ENCODE results near the gene AGAP3. TPM values are rescaled to one million over a fixed set of nuclear protein-coding genes. Genes with fewer than 3 reads are reported as not detected.

The AGAP3 gene
- total RNA-seq, 1 donor from 2014 or later = 152 TPM

GRCh38 chr7:151179946-151180345 lies 93.7 kb downstream of the AGAP3 start:
- DNase-seq (no peak), ATAC-seq (no peak)
- Histone ChIP-seq H3K27me3 (peaks cover 19% of the 10 kb centered on the region), H3K9me3 (no peaks in the 10 kb centered on the region), H3K36me3 (no peaks in the 10 kb centered on the region), H3K4me1 (no peaks in the 10 kb centered on the region), H3K27ac (no peak overlapping the region), H3K4me3 (no peak overlapping the region)
- intact Hi-C loops (cut with DNase I) = no loop called here
- TF ChIP-seq, protein P1, sequence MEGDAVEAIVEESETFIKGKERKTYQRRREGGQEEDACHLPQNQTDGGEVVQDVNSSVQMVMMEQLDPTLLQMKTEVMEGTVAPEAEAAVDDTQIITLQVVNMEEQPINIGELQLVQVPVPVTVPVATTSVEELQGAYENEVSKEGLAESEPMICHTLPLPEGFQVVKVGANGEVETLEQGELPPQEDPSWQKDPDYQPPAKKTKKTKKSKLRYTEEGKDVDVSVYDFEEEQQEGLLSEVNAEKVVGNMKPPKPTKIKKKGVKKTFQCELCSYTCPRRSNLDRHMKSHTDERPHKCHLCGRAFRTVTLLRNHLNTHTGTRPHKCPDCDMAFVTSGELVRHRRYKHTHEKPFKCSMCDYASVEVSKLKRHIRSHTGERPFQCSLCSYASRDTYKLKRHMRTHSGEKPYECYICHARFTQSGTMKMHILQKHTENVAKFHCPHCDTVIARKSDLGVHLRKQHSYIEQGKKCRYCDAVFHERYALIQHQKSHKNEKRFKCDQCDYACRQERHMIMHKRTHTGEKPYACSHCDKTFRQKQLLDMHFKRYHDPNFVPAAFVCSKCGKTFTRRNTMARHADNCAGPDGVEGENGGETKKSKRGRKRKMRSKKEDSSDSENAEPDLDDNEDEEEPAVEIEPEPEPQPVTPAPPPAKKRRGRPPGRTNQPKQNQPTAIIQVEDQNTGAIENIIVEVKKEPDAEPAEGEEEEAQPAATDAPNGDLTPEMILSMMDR (IDR thresholded peaks at IDR 0.05) = no peak

DNA sequence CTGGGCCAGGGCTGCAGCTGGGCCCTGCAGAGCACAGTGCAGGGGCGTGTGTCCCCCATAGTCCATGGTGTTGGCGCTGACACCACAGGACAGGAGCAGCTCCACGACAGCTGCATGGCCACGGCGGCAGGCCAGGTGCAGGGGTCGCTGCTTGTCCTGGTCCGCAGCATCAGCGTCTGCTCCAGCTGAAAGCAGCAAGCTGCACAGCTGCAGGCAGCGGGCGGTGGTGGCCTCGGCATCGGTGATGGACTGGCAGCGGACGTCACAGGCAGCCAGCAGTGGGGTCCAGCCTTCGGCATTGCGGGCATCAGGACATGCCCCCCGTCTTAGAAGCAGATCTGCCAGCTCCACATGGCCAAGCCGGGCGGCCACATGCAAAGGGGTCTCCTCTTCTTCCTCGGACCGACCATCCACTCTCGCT lies 94.7 kb downstream of the AGAP3 start:
- ATAC-seq = no peak
- intact Hi-C loops (cut with DNase I) = no loop called here
- TF ChIP-seq, protein P1 (IDR thresholded peaks at IDR 0.05) = no peak
- Histone ChIP-seq H3K4me3 (no peak overlapping the region), H3K36me3 (no peaks in the 10 kb centered on the region), H3K27ac (no peak overlapping the region), H3K27me3 (peaks cover 10% of the 10 kb centered on the region), H3K4me1 (no peaks in the 10 kb centered on the region), H3K9me3 (no peaks in the 10 kb centered on the region)
- DNase-seq = peak; percentile 57

GRCh38 chr7:151185762-151186639 lies 99.7 kb downstream of the AGAP3 start:
- intact Hi-C loops (cut with DNase I) = no loop called here
- Histone ChIP-seq H3K27ac (no peak overlapping the region), H3K27me3 (no peaks in the 10 kb centered on the region), H3K9me3 (no peaks in the 10 kb centered on the region), H3K4me3 (no peak overlapping the region), H3K4me1 (no peaks in the 10 kb centered on the region), H3K36me3 (no peaks in the 10 kb centered on the region)
- DNase-seq = peak; percentile 51
- TF ChIP-seq, protein P1 (IDR thresholded peaks at IDR 0.05) = no peak
- peak; percentile 6 for ATAC-seq

GRCh38 chr7:151186640-151187408 lies 100.5 kb downstream of the AGAP3 start, which contains the start of gene ASB10:
TSS of gene ASB10 (minus strand) at chr7:151187250. CDS start at chr7:151187130, 120 bp downstream.
- DNase-seq (peak; percentile 51), ATAC-seq (no peak)
- Histone ChIP-seq H3K27me3 (no peaks in the 10 kb centered on the region), H3K4me3 (no peak within 1 kb of the TSS), H3K9me3 (no peaks in the 10 kb centered on the region), H3K36me3 (no peaks in the 10 kb centered on the region), H3K4me1 (no peaks in the 10 kb centered on the region), H3K27ac (no peak within 1 kb of the TSS)
- TF ChIP-seq, protein P1 (IDR thresholded peaks at IDR 0.05) = no peak
- intact Hi-C loops (cut with DNase I) = no loop called here

DNA sequence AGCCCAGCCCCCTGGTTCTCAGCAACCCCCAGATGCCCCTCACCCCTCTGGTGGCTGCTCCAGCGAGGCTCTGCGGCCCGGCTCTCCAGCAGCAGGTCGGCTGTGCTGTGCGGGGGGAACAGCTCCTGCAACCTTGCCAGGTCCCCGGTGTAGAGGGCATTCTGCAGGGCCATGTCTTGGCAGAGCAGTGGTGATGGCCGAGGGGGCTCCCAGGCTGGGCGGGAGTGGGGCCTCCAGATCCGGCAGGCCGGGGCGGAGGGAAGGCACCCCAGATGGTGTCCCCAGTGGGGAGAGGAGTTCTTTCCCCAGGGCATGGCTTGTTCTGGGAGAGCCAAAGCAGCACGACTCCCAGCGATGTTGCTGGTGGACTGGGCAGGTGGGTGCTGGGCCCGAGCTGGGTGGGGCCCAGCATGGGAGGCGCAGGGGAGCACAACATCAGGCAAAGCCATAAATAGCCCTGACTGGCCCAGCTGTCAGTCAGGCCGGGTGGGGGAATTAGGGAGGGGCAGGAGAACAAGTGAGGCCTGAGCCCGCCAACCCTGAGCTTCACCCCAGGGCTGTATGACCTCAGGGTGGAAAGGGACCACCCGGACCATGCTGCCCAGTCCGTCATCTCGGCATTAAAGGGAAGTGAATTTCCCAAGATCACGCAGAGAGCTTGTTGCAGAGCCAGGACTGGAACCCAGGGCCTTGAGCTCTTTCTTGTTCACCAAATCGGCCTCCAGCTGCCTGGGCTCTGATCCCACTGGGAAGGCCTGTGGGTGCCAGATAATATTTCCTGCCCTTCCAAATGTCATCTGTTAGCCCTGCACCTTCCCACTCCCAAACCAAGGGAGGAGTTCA lies 101.4 kb downstream of the AGAP3 start:
- Histone ChIP-seq H3K27me3 (no peaks in the 10 kb centered on the region), H3K36me3 (no peaks in the 10 kb centered on the region), H3K4me3 (no peak overlapping the region), H3K4me1 (no peaks in the 10 kb centered on the region), H3K9me3 (no peaks in the 10 kb centered on the region), H3K27ac (no peak overlapping the region)
- TF ChIP-seq, protein P1 (IDR thresholded peaks at IDR 0.05) = no peak
- DNase-seq (peak; percentile 60), ATAC-seq (no peak)
- intact Hi-C loops (cut with DNase I) = no loop called here
